GM19023 (cell line): ENCODE data around the gene SMTN.
"Not testable (repeated sequence)": the region's sequence is repeated elsewhere in the genome, so short reads cannot be mapped to it uniquely, and the experiment has no call there.

ENCODE experiments used
- ATAC-seq: cut with Tn5 transposase; IDR thresholded peaks from one replicate; pipeline ENCODE4 v1.9.1; 2021; ENCODE audit warnings: mild to moderate bottlenecking, moderate library complexity; ENCODE audit not compliant: unreplicated experiment

Gene SMTN

GRCh38 chr22:31089160-31090100 lies 8.3 kb downstream of the SMTN start:
- ATAC-seq, result no peak

GRCh38 chr22:31090217-31091085 lies 9.3 kb downstream of the SMTN start:
- ATAC-seq, result no peak

GRCh38 chr22:31091106-31091975 lies 10.2 kb downstream of the SMTN start:
- no peak for ATAC-seq

- no peak for ATAC-seq
These were observed 11.0 kb downstream of the SMTN start for GRCh38 chr22:31092161-31092560.

- no peak for ATAC-seq
These were observed 12.2 kb downstream of the SMTN start for GRCh38 chr22:31093086-31093850.

- ATAC-seq, result no peak
These were observed 13.0 kb downstream of the SMTN start for GRCh38 chr22:31094021-31094551.

- ATAC-seq, result no peak
These were observed 13.6 kb downstream of the SMTN start for GRCh38 chr22:31094741-31095140.

GRCh38 chr22:31095637-31096249 lies 14.6 kb downstream of the SMTN start:
- no peak for ATAC-seq

GRCh38 chr22:31096657-31097279 lies 15.7 kb downstream of the SMTN start:
- no peak for ATAC-seq

- not testable (repeated sequence) for ATAC-seq
These were observed 16.4 kb downstream of the SMTN start for GRCh38 chr22:31097539-31097938.

GRCh38 chr22:31097941-31098631 lies 17.0 kb downstream of the SMTN start:
- ATAC-seq, result no peak

GRCh38 chr22:31098632-31099110 lies 17.6 kb downstream of the SMTN start:
- no peak for ATAC-seq

GRCh38 chr22:31099386-31099785 lies 18.3 kb downstream of the SMTN start:
- no peak for ATAC-seq

- ATAC-seq, result no peak
These were observed 19.0 kb downstream of the SMTN start for GRCh38 chr22:31099841-31100761.

GRCh38 chr22:31100762-31101525 lies 19.8 kb downstream of the SMTN start:
- ATAC-seq, result no peak

- ATAC-seq, result no peak
These were observed 21.4 kb downstream of the SMTN start for GRCh38 chr22:31102441-31103081.
